H1 (cell line): ENCODE measurements around the gene SYCE3. TPM values are rescaled to one million over a fixed set of nuclear protein-coding genes. Genes with fewer than 3 reads are reported as not detected.

Experiments
- HDAC2 ChIP-seq, 2 experiments: fragments of 300-600 bp in 1 of 2; sonication (generic) in 1 of 2; IDR thresholded peaks; 2 replicates each; pipeline ENCODE4 v1.6.1; 2011 to 2012; ENCODE audit warnings: low read depth in 2 of 2, low read length in 2 of 2, mild to moderate bottlenecking in 2 of 2, moderate library complexity in 2 of 2, borderline replicate concordance in 1 of 2, inconsistent platforms in 1 of 2
- polyA plus RNA-seq, 7 experiments: library from polyadenylated mRNA; depleted of rRNA in 3 of 7; stranded (reverse) in 5 of 7; unstranded in 2 of 7; fragments of >200 nt in 5 of 7; fragments of 200-250 nt in 2 of 7; gene quantifications; 1 replicate in 5 of 7; 2 replicates in 1 of 7; 4 replicates in 1 of 7; pipeline versions ENCODE4 v1.2.1 to v1.2.3, GENCODE V29; 2011 to 2013; ENCODE audit warnings: missing spikeins in 2 of 7, mixed read lengths in 2 of 7
- total RNA-seq: library from RNA; stranded (reverse); fragmentation: NEBNext Ultra II Directional; extraction: Animal tissue kit (Norgen Biotek cat#: 25700); gene quantifications from 2 replicates; pipeline ENCODE4 v1.2.1, GENCODE V29; 2021

Gene SYCE3
- total and polyA plus RNA-seq, 2 of the 8 experiments (the other 6 are each of a cell fraction or from before 2014, with no cell fraction given) = 1.9 TPM; not detected in 1

- TF ChIP-seq HDAC2 (IDR thresholded peaks at IDR 0.05; ENCODE audit: borderline replicate concordance in 1 of 2, low read depth in 2 of 2, low read length in 2 of 2) = no peak
These were observed 2.7 kb downstream of the SYCE3 start (continued) for GRCh38 chr22:50560034-50560433.
